Pancreas (tissue), 10 donors: Measurements from ENCODE around the gene TREX2. TPM values are rescaled to one million over a fixed set of nuclear protein-coding genes. Genes with fewer than 3 reads are reported as not detected.

ENCODE experiments used
- ATAC-seq, 4 donors: fragments of 200-7000 bp; cut with Tn5 transposase; one replicate each; pipeline versions ENCODE4 v1.8.0 to v1.9.1; 2020; ENCODE audit warnings: mild to moderate bottlenecking in 4 of 4, moderate library complexity in 4 of 4
- DNase-seq, 6 donors: peaks; one replicate each; pipeline ENCODE4 v3.0.0-alpha.2; 2020
- FAIRE-seq: peaks from 2 replicates; lab custom pipeline; 2012; peaks lifted over from hg19 to GRCh38; lab: Jason Lieb, UNC
- H3K27ac ChIP-seq, 4 donors: fragments of 200-600 bp; sonication (generic); 1 replicate in 3 of 4; 2 replicates in 1 of 4; pipeline versions ENCODE4 v1.5.0 to v1.8.0; 2020
- H3K27me3 ChIP-seq, 4 donors: fragments of 200-600 bp; one replicate each; pipeline ENCODE4 v1.8.0; 2021
- H3K36me3 ChIP-seq, 3 donors: fragments of 200-600 bp; sonication (generic) in 1 of 3; one replicate each; pipeline versions ENCODE4 v1.5.0 to v1.8.0; 2020 to 2021
- H3K4me1 ChIP-seq, 3 donors: fragments of 200-600 bp; one replicate each; pipeline ENCODE4 v1.8.0; 2021
- H3K4me3 ChIP-seq, 4 donors: fragments of 200-600 bp; sonication (generic) in 2 of 4; one replicate each; pipeline versions ENCODE4 v1.5.0 to v1.8.0; 2020 to 2021
- H3K9me3 ChIP-seq, 4 donors: fragments of 200-600 bp; one replicate each; pipeline ENCODE4 v1.8.0; 2021
- CTCF ChIP-seq, 4 donors: fragments of 200-600 bp; sonication (generic) in 3 of 4; IDR thresholded peaks; one replicate each; pipeline versions ENCODE4 v1.5.0 to v1.8.0; 2021; ENCODE audit warnings: antibody characterized with exemption in 4 of 4
- WGBS, 2 donors: extraction: QIAGEN DNeasy Blood & Tissue Kit; methylation state at CpG; one replicate each; pipeline ENCODE4 v1.1.7; 2013; 5-methylcytosine and 5-hydroxymethylcytosine counted together
- intact Hi-C, 3 donors: fragments of 100-400 bp; cut with DNase I; formaldehyde crosslinking; loops; one replicate each; pipeline versions ENCODE4 v1.11.1 to v1.14.2; 2022
- polyA plus RNA-seq, 2 donors: library from polyadenylated mRNA; stranded (reverse); fragments of 200-250 nt; gene quantifications; one replicate each; pipeline ENCODE4 v1.2.3, GENCODE V29; 2013
- total RNA-seq, 6 donors: library from RNA; stranded (reverse); fragmentation: NEBNext Ultra II Directional in 4 of 6; extraction: Animal tissue kit (Norgen Biotek cat#: 25700) in 4 of 6; gene quantifications; one replicate each; pipeline versions ENCODE4 v1.2.1 to v1.2.4, GENCODE V29; 2021 to 2023
- donor health status: healthy with polysubstance abuse.
- donor health status: DM: no; HTN: no; CAD: no; lungs with moderate emphysema.
- donor health status: DM: no; HTN: no; CAD: no.
- donor health status: control.
- donor health status: control.
- donor health status: Bipolar disorder and iron deficiency.
- donor health status: DM: yes; HTN: yes; CAD: no.
- donor health status: DM: no; HTN: no; CAD: no.
- donor health status: DM: no; HTN: no; CAD: no.
- donor health status: DM: yes; HTN: yes; CAD: no.

Gene TREX2
- total and polyA plus RNA-seq, 8 donors: 0.19 to 0.91 (median 0.55) TPM; not detected in 1

DNA sequence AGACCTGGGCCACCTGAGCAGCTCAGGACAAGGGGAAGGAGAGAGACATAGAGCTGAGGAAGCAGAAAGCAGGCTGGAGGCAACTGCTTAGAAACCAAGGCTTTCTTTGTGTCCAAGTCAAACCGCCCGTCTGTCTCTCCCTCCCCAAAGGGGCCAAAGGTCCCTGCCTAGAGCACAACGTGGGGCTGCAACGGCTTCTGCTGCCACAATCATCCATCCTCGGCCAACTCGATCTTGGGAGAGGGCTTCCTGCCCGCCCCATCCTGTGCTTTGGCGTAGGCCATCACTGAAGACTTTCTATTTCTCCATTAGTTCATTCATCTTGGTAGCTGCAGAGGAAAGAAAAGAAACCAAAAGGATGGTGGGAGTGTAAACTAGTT is 1.7 kb upstream of the TREX2 start:
- Histone ChIP-seq H3K4me1 (no peaks in the 10 kb centered on the region), H3K27ac (no peak overlapping the region), H3K4me3 (no peak overlapping the region), H3K27me3 (no peaks in the 10 kb centered on the region), H3K9me3 (no peaks in the 10 kb centered on the region), H3K36me3 (no peaks in the 10 kb centered on the region)
- FAIRE-seq (no peak), ATAC-seq (no peak), DNase-seq (no peak)
- intact Hi-C loops: no loop called here
- TF ChIP-seq CTCF (IDR thresholded peaks at IDR 0.05): no peak
- WGBS, 2 donors: 89 to 90% methylated on average over 8 of the region's 8 CpGs

- Histone ChIP-seq H3K4me3 (no peak overlapping the region), H3K4me1 (no peaks in the 10 kb centered on the region), H3K27ac (no peak overlapping the region), H3K27me3 (no peaks in the 10 kb centered on the region), H3K36me3 (no peaks in the 10 kb centered on the region), H3K9me3 (no peaks in the 10 kb centered on the region)
- ATAC-seq (no peak), FAIRE-seq (no peak), DNase-seq (peak in 1 of 6 donors; percentile 72)
- TF ChIP-seq CTCF (IDR thresholded peaks at IDR 0.05): no peak
- 84 to 92% methylated on average over 16 to 17 of the region's 17 CpGs for WGBS, 2 donors
- intact Hi-C loops: no loop called here
Observed at GRCh38 chrX:153446950-153447580, 1.2 kb upstream of the TREX2 start.

- H3K27me3 ChIP-seq: no peaks in the 10 kb centered on the region
- FAIRE-seq: no peak
- 70 to 72% methylated on average over 10 of the region's 10 CpGs for WGBS, 2 donors
- DNase-seq: peak in 1 of 6 donors; percentile 67
- H3K4me3 ChIP-seq: no peak overlapping the region
- intact Hi-C loops: no loop called here
- no peak for TF ChIP-seq CTCF (IDR thresholded peaks at IDR 0.05)
- no peaks in the 10 kb centered on the region for H3K9me3 ChIP-seq
- no peak for ATAC-seq
- no peak overlapping the region for H3K27ac ChIP-seq
- H3K4me1 ChIP-seq: no peaks in the 10 kb centered on the region
- H3K36me3 ChIP-seq: no peaks in the 10 kb centered on the region
Observed at GRCh38 chrX:153446636-153446936, 730 bp upstream of the TREX2 start.

DNA sequence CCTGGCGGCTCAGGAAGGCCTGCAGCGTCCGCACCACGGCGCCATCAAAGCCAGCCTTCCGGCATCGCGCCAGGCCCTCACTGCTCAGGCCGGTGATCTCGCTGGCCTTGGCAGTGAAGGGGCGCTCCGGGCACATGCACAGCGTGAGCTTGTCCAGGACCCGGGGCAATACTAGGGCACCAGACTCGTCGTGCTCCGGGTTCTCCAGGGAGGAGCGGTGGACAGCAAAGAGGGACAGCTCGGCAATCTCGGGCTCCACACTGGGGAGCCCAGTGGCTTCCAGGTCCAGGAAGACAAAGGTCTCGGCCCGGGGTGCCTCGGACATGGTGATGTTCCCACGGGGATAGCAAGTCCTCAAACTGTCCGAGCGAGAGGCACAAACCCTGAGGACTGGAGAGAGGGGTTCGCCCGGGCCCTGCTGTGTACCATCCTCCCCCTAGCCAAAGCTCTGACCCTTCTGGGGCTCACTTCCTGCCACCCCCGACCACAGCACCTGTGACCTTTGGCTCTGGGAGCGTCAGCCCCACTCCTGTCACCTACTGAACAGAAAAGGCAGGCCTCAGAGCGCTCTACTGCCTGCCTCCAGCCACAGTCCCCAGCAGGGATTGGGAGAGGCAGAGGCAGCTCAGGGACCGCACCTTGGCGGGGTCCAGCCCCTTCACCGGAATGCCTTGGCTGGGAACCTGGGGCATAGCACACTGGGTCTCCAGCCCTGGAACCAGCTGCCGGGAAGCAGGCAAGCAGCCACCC is 575 bp downstream of the TREX2 start:
- FAIRE-seq: no peak

More for the DNA sequence above, 575 bp downstream of the TREX2 start:
- Histone ChIP-seq H3K4me1 (no peaks in the 10 kb centered on the region), H3K27me3 (peaks cover 0 to 3% (median under 1%) of the 10 kb centered on the region in 4 donors), H3K4me3 (no peak overlapping the region), H3K27ac (no peak overlapping the region), H3K9me3 (no peaks in the 10 kb centered on the region), H3K36me3 (no peaks in the 10 kb centered on the region)
- intact Hi-C loops: no loop called here
- TF ChIP-seq CTCF (IDR thresholded peaks at IDR 0.05): no peak
- DNase-seq: peak in 2 of 6 donors; percentile 48 to 68
- WGBS, 2 donors: 82 to 89% methylated on average over 29 to 35 of the region's 35 CpGs
- peak in 1 of 4 donors; percentile 7 for ATAC-seq
